Choroid plexus epithelial cell (primary cell): ENCODE data around the gene DOP1B.

Source experiments
- DNase-seq: peaks from one replicate; pipeline ENCODE4 v3.0.0-alpha.2; 2010; ENCODE audit warnings: low read depth
- H3K4me3 ChIP-seq: 2 replicates; pipeline ENCODE4 v1.5.1; 2011; ENCODE audit warnings: low read depth, mild to moderate bottlenecking, control low read depth, low read length, moderate library complexity
- TF ChIP-seq, protein P1 (sequence below): conservative IDR thresholded peaks from 2 replicates; pipeline ENCODE4 v1.5.1; 2011; ENCODE audit warnings: low read depth, mild to moderate bottlenecking, control low read depth, inconsistent platforms, low read length, moderate library complexity

DOP1B gene

DNA sequence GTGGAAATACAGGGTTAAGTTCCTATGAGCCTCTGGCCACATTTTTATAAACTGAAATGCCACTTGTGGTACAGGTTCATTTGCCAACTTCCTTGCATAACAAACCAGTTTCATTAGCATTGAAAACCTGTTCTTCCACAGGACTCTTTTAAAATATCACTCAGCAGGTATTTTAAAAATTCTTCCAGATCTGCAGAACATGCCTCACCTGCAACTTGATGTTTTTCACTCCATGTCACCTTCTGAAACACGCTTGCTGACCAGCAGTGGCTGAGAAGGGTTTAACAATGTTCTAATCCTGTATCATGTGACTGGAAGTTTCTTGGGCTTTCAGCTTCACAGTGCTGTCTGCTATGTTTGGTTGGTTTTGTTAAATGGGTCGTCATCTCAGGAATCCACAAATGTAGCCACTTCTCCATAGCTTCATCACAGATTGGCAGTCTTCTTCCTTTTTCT lies 39.3 kb upstream of the DOP1B start:
- TF ChIP-seq, protein P1, sequence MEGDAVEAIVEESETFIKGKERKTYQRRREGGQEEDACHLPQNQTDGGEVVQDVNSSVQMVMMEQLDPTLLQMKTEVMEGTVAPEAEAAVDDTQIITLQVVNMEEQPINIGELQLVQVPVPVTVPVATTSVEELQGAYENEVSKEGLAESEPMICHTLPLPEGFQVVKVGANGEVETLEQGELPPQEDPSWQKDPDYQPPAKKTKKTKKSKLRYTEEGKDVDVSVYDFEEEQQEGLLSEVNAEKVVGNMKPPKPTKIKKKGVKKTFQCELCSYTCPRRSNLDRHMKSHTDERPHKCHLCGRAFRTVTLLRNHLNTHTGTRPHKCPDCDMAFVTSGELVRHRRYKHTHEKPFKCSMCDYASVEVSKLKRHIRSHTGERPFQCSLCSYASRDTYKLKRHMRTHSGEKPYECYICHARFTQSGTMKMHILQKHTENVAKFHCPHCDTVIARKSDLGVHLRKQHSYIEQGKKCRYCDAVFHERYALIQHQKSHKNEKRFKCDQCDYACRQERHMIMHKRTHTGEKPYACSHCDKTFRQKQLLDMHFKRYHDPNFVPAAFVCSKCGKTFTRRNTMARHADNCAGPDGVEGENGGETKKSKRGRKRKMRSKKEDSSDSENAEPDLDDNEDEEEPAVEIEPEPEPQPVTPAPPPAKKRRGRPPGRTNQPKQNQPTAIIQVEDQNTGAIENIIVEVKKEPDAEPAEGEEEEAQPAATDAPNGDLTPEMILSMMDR = no peak
- no peak overlapping the region for H3K4me3 ChIP-seq
- no peak for DNase-seq

GRCh38 chr21:36120304-36120888 lies 36.2 kb upstream of the DOP1B start:
- TF ChIP-seq, protein P1 = no peak
- H3K4me3 ChIP-seq = no peak overlapping the region
- no peak for DNase-seq

DNA sequence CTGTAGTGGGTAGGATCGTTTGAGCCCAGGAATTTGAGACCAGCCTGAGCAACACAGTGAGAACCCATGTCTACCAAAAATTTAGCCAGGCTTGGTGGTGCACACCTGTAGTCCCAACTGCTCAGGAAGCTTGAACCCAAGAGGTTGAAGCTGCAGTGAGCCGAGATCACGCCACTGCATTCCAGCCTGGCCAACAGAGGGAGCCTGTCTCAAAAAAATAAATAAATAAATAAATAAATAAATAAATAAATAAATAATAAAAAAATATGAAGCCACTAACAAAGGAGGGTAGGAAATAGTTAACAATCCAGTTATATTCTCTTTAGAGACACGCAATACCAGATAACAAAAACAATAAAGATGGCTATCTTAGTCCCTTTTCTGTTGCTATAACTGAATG lies 33.6 kb upstream of the DOP1B start:
- no peak overlapping the region for H3K4me3 ChIP-seq
- TF ChIP-seq, protein P1 = peak; percentile 56
- peak; percentile 29 for DNase-seq

DNA sequence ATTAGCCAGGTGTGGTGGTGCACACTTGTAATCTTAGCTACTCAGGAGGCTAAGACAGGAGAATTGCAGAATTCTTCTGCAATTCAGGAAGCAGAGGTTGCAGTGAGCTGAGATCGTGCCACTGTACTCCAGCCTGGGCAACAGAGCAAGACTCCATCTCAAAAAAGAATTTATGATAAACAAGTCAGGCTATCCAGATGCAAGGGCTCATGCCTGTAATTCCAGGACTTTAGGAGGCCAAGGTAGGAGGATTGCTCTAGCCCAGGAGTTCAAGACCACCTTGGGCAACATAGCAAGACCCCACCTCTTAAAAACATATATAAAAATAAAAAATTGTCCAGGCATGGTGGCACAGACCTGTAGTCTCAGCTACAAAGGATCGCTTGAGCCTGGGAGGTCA lies 32.2 kb upstream of the DOP1B start:
- no peak overlapping the region for H3K4me3 ChIP-seq
- TF ChIP-seq, protein P1 = no peak
- no peak for DNase-seq

DNA sequence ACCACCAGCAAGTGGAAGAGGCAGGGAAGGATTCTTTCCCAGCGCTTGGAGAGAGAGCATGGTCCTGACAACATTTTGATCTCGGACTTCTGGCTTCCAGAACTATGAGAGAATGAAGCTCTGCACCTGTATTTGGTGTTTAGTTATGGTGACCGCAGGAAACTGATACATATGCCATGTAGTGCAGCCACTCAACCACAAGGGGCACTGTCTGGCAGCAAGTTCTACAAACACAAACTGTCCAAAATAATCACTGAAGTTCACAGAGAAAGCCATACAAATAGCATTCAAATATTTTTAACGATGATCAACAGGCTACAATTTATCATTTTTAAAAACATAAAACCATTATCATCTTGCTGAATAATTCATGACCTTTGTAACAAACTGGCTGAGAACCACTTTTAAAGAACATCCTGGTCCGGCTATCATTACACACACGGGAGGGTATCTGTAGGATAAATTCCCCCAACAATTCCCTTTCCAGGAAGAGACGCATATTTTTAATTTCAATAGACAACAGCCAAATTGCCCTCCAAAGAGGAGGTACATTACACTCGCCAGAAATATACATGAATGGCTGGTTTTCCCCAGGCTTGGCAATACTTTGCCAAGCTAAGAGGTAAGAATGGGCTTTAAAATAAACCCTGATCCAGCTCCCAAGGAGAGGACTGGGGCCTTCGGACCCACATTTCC lies 31.0 kb upstream of the DOP1B start:
- TF ChIP-seq, protein P1 = peak; percentile 96
- no peak overlapping the region for H3K4me3 ChIP-seq
- DNase-seq = peak; percentile 84

GRCh38 chr21:36126208-36126565 lies 30.4 kb upstream of the DOP1B start:
- TF ChIP-seq, protein P1 = no peak
- DNase-seq = no peak
- H3K4me3 ChIP-seq = no peak overlapping the region

- DNase-seq = no peak
- no peak overlapping the region for H3K4me3 ChIP-seq
- TF ChIP-seq, protein P1 = no peak
These were observed 30.0 kb upstream of the DOP1B start for GRCh38 chr21:36126621-36127110.
